ENCODE results near the gene PTX4.

The PTX4 gene

DNA sequence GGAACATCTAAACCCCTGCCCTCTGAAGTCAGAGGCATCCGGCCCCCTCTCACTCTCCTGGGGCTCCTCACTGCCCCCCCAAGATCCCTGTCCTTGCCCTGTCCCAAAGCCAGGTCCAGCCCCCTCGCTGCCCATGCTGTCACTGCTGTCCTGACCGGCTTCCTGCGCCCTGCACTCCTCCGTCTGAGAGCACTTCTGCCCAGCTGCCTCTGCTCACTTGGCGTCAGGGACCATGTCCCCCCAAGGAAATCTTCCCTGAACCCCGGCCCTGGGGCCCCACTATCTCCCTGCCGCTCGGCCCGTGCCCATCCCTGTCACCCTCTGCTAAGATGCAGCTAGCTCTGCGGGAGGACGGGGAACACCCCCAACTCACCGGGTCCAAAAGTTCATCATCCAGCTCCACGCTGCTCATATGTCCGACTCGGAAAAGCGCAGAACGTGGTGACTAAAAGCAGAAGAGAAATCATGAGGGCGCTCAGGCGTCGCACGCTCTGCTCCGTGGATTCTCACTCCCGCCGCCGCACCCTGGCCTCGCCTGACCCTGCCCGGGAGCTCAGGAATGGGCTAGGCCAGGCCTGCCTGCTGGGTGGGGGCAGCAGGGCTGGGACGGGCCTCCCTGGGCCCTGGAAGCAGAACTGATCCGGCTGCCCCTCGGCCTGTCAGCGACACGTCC lies 23.7 kb downstream of the PTX4 start:
- in situ Hi-C loops (cut with MboI; ENCODE audit: low sequenced_read_pairs), result no loop called here

DNA sequence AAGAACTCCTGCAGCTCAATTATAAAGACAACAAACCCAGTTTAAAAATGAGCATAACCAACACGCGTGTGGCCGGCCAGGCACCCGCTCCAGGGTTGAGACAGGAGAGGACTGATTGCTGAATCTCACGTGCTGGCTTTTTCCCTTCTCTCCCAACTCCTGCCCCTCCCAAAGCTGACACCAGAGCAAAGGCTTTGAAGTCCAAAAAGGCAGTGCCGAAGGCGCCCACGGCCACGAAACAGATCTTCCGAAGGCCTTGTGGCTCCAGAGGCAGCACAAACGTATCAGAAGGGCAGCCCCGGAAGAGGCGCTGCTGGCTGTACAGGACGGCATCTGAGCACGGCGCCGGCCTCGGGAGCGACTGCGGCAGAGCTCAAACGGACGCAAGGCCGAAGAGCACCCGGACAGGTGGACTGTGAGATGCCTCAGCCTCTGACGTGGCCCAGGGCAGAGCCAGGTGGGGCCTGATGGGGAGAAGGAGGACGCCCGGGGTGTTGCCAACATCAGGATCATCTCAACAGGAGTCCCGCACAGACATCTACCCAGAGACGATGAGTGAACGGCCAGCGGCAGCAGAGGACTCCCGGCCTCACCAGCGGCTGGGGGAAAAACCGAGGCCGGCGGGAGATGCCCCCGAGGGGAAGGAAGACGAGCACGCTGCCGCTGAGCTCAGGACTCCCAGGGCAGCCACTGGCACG lies 24.4 kb downstream of the PTX4 start:
- in situ Hi-C loops (cut with MboI; ENCODE audit: low sequenced_read_pairs), result no loop called here

DNA sequence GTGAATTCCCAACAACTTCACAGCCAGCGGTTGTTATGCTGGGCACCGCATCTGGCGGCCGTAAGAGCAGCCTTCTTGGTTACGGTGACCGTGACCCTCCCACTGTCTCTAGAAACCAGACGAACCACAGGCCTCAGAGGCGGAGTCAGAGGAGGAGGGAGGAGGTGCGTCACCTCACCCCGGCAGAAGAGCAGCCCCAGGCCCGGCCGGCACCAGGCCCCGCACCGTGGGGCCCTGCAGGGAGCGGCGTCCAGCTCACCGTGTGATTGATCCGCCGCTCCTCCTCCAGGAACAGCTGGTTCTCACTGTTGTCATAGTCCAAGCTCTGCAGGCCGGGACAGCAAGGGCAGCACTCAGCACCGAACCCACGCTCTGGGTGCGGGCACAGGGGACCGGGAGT lies 27.6 kb downstream of the PTX4 start:
- in situ Hi-C loops (cut with MboI; ENCODE audit: low sequenced_read_pairs), result no loop called here

DNA sequence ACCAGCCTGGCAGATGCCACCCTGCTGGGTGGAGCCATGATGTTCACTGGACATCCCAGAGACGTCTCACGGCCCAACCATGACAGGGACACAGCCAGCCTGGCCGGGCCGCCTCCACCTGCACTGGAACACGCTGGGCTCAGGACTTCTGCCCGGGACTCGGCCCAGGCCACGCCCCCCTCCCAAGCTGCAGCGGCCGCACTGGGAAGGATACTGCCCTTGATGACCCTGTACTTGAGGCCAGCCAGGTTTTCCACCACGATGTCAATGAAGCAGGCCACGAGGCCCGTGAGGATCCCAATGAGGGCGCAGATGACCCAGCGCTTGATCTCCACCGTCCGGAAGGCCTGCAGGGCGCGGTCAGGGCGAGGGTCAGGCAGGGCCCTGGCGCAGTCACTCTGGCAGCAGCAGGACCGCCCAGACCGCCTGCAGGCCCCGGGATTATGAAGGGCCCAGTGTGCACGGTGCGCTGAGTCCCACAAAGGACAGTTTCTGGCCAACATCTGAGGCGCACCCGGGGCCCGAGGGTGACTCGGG lies 28.1 kb downstream of the PTX4 start:
- in situ Hi-C loops (cut with MboI; ENCODE audit: low sequenced_read_pairs), result no loop called here

DNA sequence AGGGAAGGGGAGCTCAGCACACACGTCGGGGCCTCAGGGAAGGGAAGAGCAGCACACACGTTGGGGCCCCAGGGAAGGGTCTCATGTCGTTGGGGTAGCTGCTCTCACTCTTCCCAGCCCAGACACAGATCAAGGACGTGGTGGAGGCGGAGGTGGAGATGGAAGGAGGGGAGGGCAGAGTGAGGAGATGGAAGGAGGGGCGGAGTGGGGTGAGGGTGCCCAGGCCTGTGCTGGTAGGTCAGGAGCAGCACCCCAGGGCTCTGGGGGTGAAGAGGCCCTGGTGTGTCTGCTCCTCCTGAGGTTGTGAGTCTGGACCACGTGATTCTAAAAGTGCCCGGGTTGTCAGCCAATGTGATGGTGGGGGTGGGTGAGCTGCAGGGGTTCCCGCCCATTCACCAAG lies 28.8 kb downstream of the PTX4 start:
- in situ Hi-C loops (cut with MboI; ENCODE audit: low sequenced_read_pairs), result no loop called here

DNA sequence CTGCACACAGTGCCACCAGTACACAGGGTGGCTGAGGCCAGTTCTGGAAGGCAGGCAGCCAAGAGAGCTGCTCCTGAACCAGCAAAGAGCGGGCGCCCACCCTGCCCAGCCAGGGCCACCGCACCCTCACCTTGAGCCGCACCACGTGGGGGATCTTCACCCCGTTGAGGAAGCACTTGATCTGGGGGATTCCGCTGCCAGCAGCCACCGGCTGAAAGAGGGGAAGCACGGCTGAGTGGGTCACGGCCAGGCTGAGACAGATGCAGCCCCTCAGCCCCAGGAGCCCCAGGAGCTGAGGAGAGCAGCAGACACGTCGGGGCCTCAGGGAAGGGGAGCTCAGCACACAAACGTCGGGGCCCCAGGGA lies 29.8 kb downstream of the PTX4 start:
- in situ Hi-C loops (cut with MboI; ENCODE audit: low sequenced_read_pairs), result no loop called here

DNA sequence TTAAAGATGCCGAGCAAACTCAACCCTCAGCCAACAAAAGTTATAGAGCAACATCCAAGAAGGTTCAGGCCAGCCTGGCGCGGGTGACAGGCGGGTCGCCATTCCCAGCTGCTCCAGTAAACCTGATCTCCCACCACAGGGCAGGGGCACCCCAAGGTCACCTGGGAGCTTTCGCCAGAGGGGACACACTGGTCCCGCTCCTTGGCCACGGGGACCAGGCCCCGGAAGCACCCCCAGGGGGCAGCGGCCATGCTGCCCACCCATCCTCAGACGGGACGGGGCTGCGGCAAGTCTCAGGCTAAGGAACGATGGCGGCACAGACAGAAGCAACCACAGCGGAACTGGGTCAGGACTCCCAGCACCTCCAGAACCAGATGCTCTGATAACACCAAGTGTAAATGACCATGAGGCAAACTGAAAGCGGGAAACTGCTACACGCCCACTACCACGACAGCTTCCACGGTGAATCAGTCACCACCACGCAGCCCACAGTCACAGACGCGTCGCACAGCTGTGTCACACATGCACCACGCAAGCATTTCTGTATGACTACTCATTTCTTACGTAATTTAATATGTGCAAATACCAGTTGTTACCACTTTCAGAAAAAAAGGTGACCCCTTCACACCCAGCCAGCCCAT lies 30.3 kb downstream of the PTX4 start:
- in situ Hi-C loops (cut with MboI; ENCODE audit: low sequenced_read_pairs), result no loop called here

DNA sequence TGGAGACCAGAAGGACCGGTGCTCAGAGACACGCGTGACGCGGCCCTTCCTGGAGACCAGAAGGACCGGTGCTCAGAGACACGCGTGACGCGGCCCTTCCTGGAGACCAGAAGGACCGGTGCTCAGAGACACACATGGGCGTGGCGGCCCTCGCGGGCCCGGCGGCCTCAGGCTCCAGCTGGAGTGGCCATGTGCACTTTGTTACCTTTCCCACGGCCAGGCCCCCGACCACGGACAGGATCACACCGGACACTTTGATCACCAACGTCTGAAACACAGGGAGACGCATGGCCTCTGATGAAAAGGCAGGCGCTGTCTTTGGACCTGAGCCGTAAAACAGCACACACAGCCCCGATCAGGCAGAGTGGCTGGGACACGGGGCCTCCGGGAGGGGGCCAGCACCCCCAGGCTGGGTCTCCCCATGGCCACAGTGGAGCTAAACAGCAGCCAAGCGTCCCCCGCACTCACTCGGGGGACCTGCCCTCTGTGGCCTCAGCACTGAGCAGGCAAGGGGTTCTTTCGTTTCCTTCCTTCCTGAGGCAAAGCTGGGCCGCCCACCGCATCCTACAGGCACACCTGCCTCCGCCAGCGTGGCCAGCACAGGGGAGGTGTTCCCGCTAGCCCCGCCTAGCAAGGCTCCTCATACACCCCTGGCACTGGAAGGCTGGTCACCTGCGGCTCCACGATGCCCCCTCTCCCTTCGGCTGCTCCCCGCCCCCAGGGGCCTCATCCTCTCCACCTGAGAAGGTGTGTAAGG lies 31.1 kb downstream of the PTX4 start:
- in situ Hi-C loops (cut with MboI; ENCODE audit: low sequenced_read_pairs), result no loop called here

DNA sequence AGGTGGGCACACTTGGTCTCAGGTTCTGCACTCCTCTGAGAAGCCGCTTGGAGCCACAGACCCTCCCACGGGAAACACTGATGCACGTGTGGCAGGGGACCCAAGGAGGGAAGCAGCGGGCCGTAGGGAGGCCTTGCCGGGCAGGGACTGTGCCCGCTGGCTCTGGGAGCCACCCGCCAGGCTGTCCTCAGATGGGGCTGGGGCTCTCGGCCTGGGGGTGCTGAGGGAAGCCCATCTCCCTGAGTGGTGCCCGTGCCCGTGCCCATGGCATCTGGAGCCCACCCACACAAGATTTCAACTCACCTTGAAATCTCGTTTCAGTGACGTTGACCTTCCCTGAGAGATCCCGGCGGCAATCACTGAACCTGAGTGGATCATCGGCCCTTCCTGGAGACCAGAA lies 31.8 kb downstream of the PTX4 start:
- in situ Hi-C loops (cut with MboI; ENCODE audit: low sequenced_read_pairs), result no loop called here

DNA sequence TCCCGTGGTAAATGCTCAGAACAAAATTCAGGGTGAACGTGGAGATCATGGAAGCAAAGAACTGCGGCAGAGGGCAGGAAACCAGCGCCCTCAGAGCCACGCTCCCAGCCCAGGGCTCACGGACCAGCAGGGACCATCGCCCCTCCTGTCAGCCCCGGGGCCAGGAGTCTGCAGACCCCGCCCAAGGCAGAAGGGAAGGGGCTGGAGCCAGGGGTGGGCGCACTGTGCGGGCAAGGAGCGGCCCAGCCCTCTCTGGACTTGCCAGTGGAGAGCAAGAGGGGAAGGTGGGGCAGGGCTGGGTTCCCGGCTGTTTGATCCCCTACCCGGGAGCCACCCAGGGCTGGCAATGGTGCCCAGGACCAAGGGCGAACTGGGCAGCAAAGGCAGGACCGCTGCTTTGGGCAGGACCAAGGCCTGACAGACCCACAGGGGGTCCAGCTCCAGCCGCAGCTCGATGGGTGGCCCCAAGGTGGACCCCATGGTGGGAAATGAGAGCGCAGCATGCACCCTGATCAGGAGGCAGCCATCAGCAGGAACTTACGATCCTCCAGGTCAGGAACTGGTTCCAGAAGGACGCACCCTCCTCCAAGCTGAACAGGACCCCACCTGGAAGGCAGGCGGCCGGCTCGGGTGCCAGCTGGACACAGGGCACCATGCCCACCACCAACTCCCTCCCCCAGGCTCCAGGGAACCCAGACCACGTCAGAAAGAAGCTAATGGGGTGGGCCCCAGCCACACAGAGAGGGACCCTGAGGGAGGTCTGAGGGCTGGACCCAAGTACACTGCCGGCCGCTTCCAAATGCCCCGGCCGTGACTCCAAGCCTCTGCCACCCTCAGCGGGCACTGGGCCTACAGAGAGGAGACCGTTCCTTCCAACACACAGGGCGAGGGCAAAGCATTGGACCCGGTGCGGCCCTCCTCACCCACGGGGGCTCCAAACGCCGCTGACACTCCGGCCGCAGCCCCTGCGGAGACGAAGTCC lies 33.3 kb downstream of the PTX4 start:
- in situ Hi-C loops (cut with MboI; ENCODE audit: low sequenced_read_pairs), result no loop called here

DNA sequence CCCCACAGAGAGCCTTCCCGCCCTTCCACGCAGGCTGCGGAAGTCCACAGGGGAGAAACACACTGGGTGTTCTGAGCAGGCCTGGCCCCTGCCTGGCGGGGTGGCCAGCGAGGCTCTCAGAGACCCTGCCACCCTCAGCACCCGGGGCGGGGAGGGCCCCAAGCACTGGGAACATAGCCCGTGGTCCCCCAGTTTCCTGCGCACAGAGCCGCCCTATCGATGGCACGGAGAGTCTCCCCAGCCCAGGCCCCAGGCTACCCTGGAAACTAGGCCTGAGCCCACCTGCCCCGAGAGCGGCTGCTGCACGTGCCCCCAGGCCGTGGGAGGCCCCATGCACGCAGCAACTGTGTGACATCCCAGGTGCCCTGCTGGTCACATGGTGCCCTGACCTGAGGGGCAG lies 34.2 kb downstream of the PTX4 start:
- in situ Hi-C loops (cut with MboI; ENCODE audit: low sequenced_read_pairs), result no loop called here

DNA sequence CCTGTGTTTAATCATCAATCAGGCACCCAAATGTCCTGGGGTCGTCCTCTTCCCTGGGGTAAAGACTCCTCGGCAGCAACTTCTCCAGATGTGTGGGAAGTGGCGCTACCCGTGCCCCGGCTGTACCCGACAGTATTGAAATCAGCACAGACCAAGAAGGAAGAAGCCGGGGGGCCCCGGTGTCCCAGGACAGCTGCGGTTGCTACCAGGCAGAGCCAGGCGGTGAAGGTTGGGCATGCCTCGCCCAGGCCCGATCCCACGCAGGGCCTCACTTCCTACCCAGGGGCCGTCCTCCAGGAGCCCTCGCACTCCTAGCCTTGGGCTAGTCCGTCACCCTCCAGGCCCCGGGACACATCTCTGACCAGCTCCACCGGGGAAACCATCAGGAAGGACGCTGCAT lies 35.4 kb downstream of the PTX4 start:
- in situ Hi-C loops (cut with MboI; ENCODE audit: low sequenced_read_pairs), result no loop called here

DNA sequence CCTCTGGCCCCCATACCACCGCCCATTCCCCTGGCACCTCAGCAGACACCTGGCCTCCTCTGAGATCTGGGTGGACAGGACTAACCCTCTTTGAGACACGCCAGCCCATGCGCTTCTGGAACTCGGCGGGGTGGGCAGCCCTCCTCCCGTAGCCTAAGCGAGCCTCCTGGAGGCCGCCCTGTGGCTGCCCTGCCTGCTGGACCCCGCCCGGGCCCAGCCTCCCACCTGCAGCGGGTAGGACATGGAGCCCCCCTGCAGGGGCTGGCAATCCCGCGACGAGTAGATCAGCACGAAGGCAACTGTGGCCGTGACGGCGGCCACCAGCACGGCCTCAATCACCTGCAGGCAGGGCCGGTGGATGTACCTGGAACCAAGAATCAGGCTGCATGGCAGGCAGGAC lies 36.2 kb downstream of the PTX4 start:
- in situ Hi-C loops (cut with MboI; ENCODE audit: low sequenced_read_pairs), result no loop called here

DNA sequence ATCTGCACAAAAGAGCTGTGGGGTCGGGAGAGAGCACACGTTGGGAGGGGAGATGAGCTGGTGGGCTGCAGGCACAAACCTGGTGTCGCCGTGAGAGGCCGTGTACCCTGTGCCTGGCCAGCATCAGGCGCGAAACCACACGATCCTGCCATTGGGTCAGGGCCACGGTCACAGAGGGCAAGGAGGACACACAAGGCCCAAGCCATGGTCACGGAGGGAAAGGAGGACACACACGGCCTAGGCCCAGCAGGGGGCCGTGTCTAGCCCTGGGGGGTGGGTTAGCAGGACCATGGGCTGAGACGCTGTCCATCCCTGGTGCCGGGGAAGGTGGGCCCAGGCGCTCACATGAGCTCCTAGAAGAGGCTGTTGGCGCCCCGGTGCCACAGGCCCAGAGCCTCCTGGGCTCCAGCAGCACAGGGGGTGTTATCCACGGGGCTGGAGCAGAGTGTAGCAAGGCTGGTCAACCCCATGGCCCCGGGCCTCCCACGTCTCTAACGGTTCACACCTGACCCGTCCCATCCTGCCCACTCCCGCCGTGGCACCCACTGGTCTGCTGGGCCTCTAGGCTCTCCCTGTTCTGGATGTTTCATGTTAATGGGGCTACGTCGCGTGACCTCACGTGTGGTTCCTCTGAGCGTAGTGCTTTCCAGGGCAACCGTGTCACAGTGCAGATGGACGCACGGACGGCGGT lies 36.9 kb downstream of the PTX4 start:
- in situ Hi-C loops (cut with MboI; ENCODE audit: low sequenced_read_pairs), result no loop called here

DNA sequence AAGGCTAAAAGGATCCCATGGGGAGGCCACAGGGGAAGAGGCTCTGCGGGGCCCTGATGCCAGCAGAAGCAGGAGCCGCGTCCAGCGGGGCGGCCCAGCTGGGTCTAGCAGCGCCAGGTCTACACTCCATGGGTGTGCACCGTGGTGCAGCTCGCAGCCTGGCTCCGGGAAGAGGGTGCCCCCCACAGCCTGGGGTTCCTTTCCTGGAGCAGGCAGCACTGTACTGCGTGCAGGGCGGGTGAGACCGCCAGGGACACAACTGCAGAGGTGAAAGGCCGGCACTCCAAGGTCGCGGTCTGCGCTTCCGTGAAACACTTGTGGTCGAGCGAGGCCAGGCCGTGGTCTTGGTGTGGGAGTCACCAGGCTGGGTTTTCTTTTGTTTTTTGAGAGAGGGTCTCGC lies 37.9 kb downstream of the PTX4 start:
- in situ Hi-C loops (cut with MboI; ENCODE audit: low sequenced_read_pairs), result no loop called here

DNA sequence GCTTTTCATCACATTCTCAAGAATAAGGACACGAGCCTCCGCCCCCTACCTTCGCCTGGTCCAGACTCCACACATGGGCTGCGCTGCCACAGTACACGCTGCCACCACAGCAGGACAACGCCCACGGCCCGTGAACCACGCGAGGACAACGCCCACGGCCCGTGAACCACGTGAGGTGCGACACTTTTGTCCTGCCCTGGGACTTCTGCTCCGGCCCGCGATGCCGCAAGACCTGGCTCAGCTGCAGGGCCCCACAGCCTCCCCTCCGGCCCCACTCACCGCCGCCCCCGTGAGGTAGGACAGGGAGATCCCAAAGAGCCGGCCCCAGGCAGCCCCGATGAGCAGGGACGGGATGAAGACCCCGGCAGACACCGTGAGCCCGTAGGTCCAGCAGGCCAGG lies 38.5 kb downstream of the PTX4 start:
- in situ Hi-C loops (cut with MboI; ENCODE audit: low sequenced_read_pairs), result no loop called here

DNA sequence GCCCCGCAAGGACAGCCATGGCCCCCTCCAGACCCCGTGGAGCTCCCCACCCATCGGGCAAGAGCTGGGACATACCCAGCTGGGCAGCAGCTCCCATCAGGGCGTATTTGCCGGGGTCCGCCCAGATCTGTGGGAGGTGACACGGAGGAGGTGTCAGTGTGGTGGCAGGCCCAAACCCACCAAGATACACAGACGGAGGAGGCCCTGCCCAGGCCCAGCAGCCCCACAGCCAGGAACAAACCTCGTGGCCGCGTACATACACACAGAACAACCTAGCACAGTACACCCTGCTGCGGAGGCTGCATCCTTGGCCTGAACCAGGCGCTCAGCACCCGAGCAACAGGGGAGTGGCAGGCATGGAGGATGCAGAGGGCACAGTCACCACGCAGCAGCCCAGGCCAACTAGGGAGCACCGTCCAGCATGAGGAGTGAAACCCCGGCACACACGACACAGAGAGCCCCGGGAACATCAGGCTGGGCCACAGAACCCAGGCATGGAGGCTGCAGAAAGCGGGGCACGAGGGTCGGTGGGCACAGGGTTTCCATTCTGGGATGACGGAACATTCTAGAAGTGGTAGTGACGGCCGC lies 39.4 kb downstream of the PTX4 start:
- in situ Hi-C loops (cut with MboI; ENCODE audit: low sequenced_read_pairs), result no loop called here

DNA sequence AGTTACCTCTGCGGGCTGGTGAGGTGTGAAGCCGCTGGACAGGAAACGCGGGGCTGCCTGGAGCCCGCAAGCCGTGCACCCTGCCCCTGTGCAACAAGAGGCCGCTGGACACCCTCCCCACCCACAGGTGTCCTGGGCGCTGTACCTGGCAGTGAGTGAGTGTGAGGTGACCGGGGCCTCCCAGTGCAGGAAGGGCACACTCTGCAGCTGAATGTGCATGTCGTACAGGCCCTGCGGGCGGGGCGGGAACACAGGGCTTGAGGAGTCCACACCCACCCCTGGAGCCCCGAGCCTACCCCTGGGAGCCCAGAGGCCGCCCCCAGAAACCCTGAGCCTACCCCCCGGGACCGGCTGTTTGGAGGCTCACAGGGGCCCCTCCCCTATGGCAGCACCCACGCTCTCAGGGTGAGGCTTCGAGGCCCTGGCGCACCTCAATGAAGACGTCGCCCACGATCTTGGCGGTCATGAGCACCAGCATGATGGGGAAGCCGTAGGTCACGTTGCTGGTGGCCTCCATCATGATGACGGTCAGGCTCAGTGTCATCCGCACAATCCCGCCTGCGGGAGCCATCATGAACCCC lies 40.1 kb downstream of the PTX4 start:
- in situ Hi-C loops (cut with MboI; ENCODE audit: low sequenced_read_pairs), result no loop called here

DNA sequence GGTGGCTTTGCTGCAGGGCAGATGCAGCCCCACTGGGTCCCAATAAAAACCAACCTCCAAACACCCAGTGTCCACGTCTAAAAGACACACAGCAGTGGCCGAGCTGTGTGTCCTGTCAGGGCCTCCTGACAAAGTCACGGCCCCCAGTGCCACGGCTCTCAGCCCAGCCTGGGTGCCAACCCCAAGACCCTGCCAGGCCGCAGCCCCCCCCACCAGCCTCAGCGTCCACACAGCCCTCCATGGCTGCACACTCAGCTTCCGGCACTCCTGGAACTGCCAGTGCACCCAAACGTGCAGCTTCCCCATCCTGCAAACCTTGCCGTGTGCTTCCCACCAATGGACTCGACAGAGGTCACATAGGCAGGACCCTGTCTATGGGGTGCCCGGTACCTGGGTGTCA lies 40.8 kb downstream of the PTX4 start:
- in situ Hi-C loops (cut with MboI; ENCODE audit: low sequenced_read_pairs), result no loop called here

Data from hTERT RPE-1 (cell line).